Measurements from ENCODE around the gene CCDC70.

Gene CCDC70

GRCh38 chr13:51829568-51829899 is 32.2 kb upstream of the CCDC70 start:
- no peak for DNase-seq (ENCODE audit: low spot score)

DNA sequence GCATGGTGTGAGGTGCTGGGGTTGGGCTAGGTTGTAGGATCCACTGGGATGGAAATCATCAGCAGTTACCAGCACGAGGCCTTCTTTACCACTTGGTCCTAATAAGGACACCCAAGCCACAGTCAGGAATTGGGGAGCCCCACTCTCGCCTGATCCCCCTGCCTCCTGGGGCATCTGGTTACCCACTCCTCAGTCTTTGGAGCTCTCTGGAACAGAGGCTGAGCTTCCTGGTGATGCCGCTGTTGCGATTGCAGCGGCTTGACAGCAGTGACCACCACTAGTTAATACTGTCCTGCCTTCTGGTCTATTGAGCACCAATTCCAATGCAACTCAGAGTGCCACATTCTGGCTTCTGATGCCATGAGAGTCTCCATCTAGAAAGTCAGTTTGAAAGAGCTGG is 30.2 kb upstream of the CCDC70 start:
- DNase-seq (ENCODE audit: low spot score) = no peak

DNA sequence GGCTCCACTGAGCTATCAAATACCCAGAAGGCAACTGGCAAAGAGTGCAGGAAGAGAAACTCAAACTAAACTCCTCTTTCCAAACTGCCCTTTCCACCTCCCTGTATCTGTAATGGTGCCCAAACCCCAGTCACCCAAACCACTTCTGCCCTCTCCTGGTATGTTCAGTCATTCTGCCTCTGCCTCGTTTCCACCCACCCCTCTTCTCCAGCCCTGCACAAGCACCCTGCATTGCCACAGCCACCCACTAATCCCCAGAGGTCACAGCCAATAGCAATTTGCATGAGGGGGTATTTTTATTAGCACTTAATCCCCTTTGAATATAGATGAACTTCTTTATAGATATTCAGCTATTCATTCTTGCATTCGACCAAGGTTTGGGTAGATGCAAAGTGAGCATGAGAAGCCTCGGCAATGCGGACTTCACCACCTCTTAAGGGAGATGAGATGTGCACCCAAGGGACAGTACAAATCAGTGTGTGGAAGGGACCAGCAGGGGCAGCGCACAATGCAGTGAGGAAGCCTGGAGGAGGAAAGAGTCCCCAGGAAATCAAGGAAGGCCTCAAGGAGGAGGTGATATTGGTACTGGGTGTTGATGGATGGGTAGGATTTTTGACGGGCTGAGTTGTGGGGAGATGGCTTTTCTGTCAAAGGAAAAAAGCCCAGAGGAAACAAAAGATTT is 29.2 kb upstream of the CCDC70 start:
- DNase-seq (ENCODE audit: low spot score) = peak; percentile 73

DNA sequence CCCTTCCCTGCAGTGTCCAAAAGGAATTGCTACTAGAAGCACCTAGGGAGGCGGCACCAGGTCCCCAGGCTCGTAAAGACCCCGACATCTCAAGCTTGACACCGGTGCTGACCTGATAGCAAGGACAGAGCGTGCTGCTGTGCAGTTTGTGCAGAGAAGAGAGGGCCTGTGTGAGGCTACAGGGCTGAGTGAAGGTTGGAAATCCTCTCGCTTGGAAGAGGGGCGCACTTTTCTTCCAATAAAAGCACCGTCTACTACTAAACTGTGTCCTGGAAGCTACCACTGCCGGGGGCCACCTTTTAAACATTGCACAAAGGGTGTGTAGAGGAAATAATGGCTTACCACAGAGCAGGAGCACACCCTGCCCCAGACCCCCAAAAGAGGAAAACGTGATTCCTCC is 27.8 kb upstream of the CCDC70 start:
- DNase-seq (ENCODE audit: low spot score) = no peak

GRCh38 chr13:51834581-51835171 is 27.1 kb upstream of the CCDC70 start:
- DNase-seq (ENCODE audit: low spot score) = no peak

GRCh38 chr13:51837016-51837415 is 24.8 kb upstream of the CCDC70 start:
- no peak for DNase-seq (ENCODE audit: low spot score)

GRCh38 chr13:51838240-51838846 is 23.4 kb upstream of the CCDC70 start:
- no peak for DNase-seq (ENCODE audit: low spot score)

DNA sequence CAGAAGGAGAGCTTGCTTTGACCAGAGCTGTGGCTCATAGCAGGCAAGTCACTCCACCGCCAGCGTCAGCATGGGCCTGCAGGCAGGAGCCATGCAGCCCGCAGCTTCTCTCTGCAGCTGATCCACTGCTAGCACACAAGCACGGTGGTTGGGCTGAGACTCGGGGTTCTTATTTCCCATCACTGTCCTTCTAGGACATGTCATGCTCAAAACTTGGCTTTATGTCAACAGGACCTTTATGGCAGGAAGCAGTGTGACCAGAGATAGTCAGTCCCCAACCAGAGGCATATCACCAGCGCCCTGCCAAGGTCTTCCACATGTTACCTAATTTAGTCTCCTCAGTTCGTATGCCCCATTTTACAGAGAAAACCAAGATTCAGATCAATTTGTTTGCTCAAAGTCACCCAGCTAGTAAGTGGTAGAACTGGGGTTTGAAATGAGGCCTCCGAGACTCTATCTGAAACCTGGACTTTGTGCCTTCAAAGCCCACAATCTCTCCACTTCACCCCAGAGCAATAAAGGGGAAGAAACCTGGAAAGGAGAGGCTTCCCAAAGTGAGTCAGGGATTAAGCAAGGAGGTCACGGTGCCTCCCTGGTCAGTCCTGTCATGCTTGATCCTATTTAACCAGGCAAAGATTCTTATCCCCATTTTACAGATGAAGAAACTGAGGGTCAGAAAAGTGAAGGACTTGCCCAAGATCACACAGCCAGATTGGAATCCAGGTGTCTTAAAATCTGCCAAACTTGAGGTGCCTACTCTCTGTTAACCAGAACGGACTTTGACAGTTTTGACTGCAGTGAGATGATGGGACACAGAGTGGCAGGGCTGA is 21.8 kb upstream of the CCDC70 start:
- no peak for DNase-seq (ENCODE audit: low spot score)

GRCh38 chr13:51840917-51841316 is 20.9 kb upstream of the CCDC70 start:
- DNase-seq (ENCODE audit: low spot score) = no peak

DNA sequence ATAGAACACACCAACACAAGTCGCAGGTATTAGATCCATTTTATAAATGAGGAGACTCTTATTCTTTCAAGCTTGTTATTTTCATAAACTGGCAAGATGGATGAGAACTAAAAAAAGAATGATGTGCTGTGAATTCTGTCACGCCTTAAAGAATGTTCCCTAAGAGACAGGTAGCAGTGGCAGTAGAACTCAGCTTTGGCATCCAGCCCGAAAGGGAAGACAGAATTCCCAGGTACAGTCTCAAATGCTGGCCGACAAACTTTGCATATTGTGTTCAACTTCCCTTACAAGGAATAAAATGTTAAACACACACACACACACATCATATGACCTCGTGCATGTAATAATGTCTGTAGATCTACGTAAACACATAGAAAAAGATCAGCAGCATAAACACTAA is 20.0 kb upstream of the CCDC70 start:
- no peak for DNase-seq (ENCODE audit: low spot score)

DNA sequence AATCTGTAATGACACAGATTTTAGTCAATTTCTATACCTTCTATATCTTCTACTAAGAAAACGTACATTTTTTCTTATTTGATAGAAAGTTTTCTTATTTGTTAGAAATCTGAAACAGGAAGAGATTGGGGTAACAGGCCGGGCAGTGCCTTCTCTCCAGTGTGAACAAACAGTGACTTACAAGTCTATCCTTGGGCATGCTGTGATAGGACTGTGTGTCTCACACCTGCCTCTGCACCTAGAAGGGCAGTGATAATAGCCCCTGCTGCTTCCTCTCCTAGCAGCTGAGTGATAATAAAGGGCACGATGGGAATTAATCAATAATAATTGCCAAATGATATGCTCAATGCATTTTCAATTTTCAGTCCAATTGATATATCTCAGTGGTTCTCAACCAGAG is 18.2 kb upstream of the CCDC70 start:
- DNase-seq (ENCODE audit: low spot score) = no peak

- DNase-seq (ENCODE audit: low spot score) = peak; percentile 40
Observed at GRCh38 chr13:51844862-51845573, 16.8 kb upstream of the CCDC70 start, which contains the start of gene TMEM272. TMEM272 (minus strand) TSS chr13:51845177; CDS start chr13:51838530, 6,647 bp downstream.

DNA sequence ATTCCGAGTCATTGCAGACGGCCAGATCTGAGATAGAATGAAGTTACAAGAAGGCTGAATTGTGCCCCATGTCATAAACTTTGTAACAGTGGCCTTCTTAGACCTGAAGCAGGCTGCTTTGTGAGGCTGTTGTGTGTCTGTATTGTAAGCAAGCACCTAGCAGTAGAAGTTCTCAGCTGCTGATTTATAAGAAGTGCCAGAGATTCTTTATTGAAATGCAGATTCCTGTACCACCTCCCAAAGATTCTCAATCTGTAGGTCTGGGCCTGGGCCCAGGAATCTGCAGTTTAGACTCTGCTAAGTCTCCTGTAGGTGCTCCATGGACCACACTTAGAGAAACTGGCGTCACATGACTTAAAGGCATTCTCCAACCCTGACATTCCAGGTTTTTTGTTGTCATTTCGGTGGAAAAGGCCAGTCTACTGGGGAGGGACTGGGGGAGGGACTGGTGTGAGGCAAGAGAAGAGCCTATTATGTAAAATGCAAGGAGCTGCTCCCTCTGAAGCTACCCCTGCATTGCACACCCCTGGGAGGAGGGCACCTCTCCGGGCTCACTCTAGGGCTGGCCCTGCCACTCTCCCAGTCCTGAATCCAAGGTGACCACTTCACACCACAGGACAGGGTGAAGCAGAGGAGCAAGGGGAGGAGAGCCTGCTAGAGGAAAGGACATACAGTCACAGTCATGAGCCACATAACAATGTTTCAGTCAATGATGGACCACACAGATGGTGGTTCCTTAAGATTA is 16.0 kb upstream of the CCDC70 start:
- no peak for DNase-seq (ENCODE audit: low spot score)

GRCh38 chr13:51846756-51847155 is 15.0 kb upstream of the CCDC70 start:
- DNase-seq (ENCODE audit: low spot score) = no peak

GRCh38 chr13:51848674-51849073 is 13.1 kb upstream of the CCDC70 start:
- DNase-seq (ENCODE audit: low spot score) = no peak

DNA sequence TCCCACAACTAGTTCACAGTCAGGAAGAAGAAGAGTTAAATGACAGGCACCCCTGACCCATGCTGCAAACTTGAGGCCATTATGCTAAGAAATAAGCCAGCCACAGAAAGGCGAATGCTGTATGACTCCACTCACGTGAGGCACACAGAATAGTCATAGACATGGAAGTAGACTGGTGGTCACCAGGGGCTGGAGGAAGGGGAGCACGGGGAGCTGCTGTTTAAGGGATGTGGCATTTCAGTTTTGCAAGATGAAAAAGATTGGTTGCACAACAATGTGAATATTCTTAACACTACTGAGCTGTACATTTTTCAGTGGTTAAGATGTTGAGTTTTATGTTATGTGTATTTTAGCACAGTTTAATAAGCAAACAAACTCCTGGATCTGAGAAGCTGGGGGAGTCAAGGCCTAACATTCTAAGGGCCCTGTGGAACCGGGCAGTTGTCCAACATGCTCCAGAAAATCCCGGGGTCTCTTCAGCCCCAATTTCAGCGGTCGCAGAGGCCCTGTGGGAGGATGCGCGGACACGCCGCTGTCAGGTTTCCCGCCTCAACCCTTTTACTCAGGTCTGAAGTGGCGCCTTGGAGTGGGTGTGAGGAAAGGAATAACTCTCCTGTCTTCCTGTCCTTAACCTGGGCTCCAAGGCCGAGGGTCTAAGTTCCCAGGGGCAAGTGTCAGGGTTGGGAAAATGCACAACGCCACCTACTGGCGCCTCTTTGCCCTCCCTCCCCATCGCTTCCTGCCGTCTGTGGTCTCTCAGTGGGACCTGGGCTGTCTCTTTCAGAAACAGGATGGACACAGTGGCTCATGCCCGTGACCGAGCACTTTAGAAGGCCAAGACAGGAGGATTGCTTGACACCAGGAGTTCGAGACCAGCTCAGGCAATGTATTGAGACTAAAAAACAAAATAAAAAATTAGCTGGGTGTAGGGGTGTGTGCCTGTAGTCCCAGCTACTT is 12.3 kb upstream of the CCDC70 start:
- DNase-seq (ENCODE audit: low spot score) = peak; percentile 21

GRCh38 chr13:51856027-51856736 is 5.6 kb upstream of the CCDC70 start:
- no peak for DNase-seq (ENCODE audit: low spot score)

- no peak for DNase-seq (ENCODE audit: low spot score)
Observed at GRCh38 chr13:51856998-51857397, 4.8 kb upstream of the CCDC70 start.

DNA sequence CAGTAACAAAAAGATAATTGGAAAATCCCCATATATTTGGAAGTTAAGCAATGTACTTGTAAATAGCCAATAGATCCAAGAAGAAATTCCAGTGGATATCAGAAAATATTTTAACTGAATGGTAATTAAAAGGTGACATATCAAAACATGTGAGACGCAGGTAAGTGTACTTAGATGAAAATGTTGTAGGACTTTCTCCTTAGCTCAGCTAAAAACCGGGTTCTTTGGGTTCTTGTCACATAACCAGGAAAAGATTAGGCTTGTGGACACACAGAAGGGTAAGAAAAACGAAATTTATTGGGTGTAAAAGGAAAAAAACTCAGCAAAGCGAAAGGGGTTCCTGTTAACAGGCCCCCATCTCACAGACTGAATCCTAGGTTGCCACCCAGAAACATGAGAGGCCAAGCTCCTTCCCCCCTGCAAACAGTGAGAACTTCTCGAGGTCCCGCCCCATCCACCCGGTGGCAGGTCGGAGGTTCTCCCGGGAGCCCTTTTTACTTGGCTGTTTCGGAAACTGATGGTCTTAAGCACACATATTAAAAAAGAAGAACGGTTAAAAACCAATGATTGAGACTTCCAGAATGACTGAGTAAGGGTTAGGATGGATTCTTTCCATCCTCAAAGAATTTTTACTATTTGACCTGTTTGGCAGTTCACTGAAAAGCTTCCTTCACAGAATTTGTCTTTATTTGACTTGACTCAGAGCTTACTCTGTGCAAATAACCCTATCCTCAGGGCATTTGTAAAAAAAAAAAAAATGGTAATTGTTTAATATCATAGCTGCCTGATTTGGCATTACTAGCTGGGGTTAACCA is 3.1 kb upstream of the CCDC70 start:
- DNase-seq (ENCODE audit: low spot score) = no peak

Data from CD4-positive, alpha-beta T cell treated with Interleukin-2 at 100 ng/mL for 4 hours (primary cell).